NCI-H1694 (cell line): Measurements from ENCODE around the gene FAM20C.
"Not testable (repeated sequence)": the region's sequence is repeated elsewhere in the genome, so short reads cannot be mapped to it uniquely, and the experiment has no call there.

Experiments
- DNase-seq: peaks from one replicate; lab custom pipeline; 2025; lab: John Stamatoyannopoulos, UW

Gene FAM20C

GRCh38 chr7:256981-257646, 64.7 kb downstream of the FAM20C start:
- no peak for DNase-seq

GRCh38 chr7:257647-257992, 65.2 kb downstream of the FAM20C start:
- no peak for DNase-seq

- no peak for DNase-seq
These were observed 66.3 kb downstream of the FAM20C start for GRCh38 chr7:258476-259190.

GRCh38 chr7:259191-259505, 66.8 kb downstream of the FAM20C start:
- no peak for DNase-seq

- no peak for DNase-seq
These were observed 67.5 kb downstream of the FAM20C start for GRCh38 chr7:259751-260405.

GRCh38 chr7:260441-261281, 68.3 kb downstream of the FAM20C start:
- no peak for DNase-seq

GRCh38 chr7:261341-262250, 69.2 kb downstream of the FAM20C start:
- no peak for DNase-seq

GRCh38 chr7:262251-262572, 69.8 kb downstream of the FAM20C start:
- DNase-seq, result no peak

GRCh38 chr7:262631-263311, 70.4 kb downstream of the FAM20C start:
- not testable (repeated sequence) for DNase-seq

GRCh38 chr7:263483-264351, 71.3 kb downstream of the FAM20C start:
- DNase-seq, result not testable (repeated sequence)

GRCh38 chr7:264541-265191, 72.3 kb downstream of the FAM20C start:
- no peak for DNase-seq

GRCh38 chr7:265192-265997, 73.0 kb downstream of the FAM20C start:
- no peak for DNase-seq

- DNase-seq, result no peak
These were observed 73.9 kb downstream of the FAM20C start for GRCh38 chr7:265998-266850.

GRCh38 chr7:266851-267840, 74.8 kb downstream of the FAM20C start:
- DNase-seq, result no peak

GRCh38 chr7:268991-269390, 76.6 kb downstream of the FAM20C start:
- DNase-seq, result no peak

GRCh38 chr7:269721-270120, 77.3 kb downstream of the FAM20C start:
- no peak for DNase-seq
